Ecto neural progenitor cell (in vitro differentiated cells): ENCODE measurements around the gene TAF4B.
"Not testable (repeated sequence)": the region's sequence is repeated elsewhere in the genome, so short reads cannot be mapped to it uniquely, and the experiment has no call there.

Experiments used
- DNase-seq: peaks from one replicate; pipeline ENCODE4 v3.0.0-alpha.2; 2018; ENCODE audit warnings: low spot score

The TAF4B gene

GRCh38 chr18:26424428-26425147 lies 198.3 kb downstream of the TAF4B start:
- peak; percentile 9 for DNase-seq

- no peak for DNase-seq
Measured at GRCh38 chr18:26425148-26425531, 198.9 kb downstream of the TAF4B start.

GRCh38 chr18:26429535-26430226 lies 203.4 kb downstream of the TAF4B start:
- DNase-seq, result peak; percentile 48

GRCh38 chr18:26432651-26433424 lies 206.6 kb downstream of the TAF4B start:
- no peak for DNase-seq

GRCh38 chr18:26434887-26435286 lies 208.6 kb downstream of the TAF4B start:
- DNase-seq, result no peak

- DNase-seq, result peak; percentile 39
Measured at GRCh38 chr18:26435415-26436095, 209.3 kb downstream of the TAF4B start.

- peak; percentile 40 for DNase-seq
Measured at GRCh38 chr18:26436176-26437051, 210.2 kb downstream of the TAF4B start.

- not testable (repeated sequence) for DNase-seq
Measured at GRCh38 chr18:26437634-26438033, 211.4 kb downstream of the TAF4B start.

- DNase-seq, result peak; percentile 24
Measured at GRCh38 chr18:26438980-26439379, 212.7 kb downstream of the TAF4B start.

GRCh38 chr18:26439537-26439936 lies 213.3 kb downstream of the TAF4B start:
- peak; percentile 23 for DNase-seq

- DNase-seq, result peak; percentile 7
Measured at GRCh38 chr18:26440644-26441043, 214.4 kb downstream of the TAF4B start.
